ENCODE data around the gene TMEM178A.

DNA sequence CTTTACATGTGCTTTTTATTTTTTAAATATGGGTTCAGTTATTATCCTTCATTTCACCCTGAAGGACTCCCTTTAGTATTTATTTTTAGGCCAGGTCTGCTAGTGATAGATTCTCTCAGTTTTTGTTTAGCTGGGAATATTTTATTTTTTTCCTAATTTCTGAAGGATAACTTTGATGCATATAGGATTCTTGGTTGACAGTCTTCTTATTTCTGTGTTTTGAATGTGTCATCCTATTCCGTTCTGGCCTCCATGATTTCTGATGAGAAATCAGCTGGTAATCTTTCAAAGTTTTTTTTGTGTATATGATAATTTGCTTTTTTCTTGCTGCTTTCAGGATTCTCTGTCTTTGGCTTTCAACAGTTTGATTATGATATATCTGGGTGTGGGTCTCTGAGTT, 35.4 kb downstream of the TMEM178A start:
- no peak for TF ChIP-seq EZH2 (IDR thresholded peaks at IDR 0.05)
- TF ChIP-seq CTCF (IDR thresholded peaks at IDR 0.05), result no peak
- no peak for TF ChIP-seq EZH2phosphoT487 (IDR thresholded peaks at IDR 0.05)

Data from neural progenitor cell (in vitro differentiated cells).